ENCODE measurements around the gene PARP3.

The PARP3 gene

DNA sequence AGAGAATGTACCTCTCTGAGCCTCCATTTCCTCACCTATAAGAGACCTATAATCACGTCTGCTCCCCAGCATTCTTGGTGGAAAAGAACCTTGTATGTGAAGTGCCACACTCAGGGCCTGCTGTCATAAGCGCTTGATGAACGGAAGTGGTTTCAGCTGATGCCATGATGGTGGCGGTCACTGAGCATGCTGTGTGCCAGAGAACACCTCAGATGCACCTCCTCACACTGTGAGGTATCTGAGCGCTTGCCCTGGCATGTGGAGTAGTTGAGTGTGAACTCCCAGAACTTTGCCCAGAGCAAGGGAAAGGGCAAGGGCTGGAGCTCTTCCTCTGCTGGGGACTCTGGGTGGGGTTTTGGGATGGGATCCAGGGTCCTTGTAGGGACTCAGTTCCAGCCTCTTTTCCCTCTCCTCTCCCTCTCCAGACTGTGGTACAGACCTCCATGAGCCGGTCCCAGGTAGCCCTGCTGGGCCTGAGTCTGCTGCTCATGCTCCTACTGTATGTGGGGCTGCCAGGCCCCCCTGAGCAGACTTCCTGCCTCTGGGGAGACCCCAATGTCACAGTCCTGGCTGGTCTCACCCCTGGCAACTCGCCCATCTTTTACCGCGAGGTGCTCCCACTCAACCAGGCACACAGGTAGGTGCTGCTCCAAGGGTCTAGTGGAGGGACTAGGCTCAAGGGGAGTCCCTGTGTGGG lies 35.4 kb downstream of the PARP3 start:
- TF ChIP-seq, protein P1, sequence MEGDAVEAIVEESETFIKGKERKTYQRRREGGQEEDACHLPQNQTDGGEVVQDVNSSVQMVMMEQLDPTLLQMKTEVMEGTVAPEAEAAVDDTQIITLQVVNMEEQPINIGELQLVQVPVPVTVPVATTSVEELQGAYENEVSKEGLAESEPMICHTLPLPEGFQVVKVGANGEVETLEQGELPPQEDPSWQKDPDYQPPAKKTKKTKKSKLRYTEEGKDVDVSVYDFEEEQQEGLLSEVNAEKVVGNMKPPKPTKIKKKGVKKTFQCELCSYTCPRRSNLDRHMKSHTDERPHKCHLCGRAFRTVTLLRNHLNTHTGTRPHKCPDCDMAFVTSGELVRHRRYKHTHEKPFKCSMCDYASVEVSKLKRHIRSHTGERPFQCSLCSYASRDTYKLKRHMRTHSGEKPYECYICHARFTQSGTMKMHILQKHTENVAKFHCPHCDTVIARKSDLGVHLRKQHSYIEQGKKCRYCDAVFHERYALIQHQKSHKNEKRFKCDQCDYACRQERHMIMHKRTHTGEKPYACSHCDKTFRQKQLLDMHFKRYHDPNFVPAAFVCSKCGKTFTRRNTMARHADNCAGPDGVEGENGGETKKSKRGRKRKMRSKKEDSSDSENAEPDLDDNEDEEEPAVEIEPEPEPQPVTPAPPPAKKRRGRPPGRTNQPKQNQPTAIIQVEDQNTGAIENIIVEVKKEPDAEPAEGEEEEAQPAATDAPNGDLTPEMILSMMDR (IDR thresholded peaks at IDR 0.05; ENCODE audit: insufficient read depth, missing control alignments) = no peak
- no peak for DNase-seq (ENCODE audit: insufficient read length, low spot score)
- no peak for FAIRE-seq

DNA sequence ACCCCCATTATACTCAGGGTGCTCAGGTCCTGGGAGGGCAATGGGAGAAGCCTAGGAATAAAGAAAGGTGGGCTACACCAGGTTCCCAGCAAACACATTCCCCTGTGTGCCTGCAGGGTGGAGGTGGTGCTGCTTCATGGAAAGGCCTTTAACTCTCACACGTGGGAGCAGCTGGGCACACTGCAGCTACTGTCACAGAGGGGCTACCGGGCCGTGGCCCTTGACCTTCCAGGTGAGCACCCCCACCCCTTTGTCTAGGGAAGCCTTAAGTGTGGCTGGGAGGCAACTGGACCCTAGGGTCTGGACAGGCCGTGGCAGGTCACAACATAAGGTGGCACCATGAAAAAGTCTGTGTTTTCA lies 36.0 kb downstream of the PARP3 start:
- no peak for FAIRE-seq
- DNase-seq (ENCODE audit: insufficient read length, low spot score) = no peak
- TF ChIP-seq, protein P1 (IDR thresholded peaks at IDR 0.05; ENCODE audit: insufficient read depth, missing control alignments) = no peak

DNA sequence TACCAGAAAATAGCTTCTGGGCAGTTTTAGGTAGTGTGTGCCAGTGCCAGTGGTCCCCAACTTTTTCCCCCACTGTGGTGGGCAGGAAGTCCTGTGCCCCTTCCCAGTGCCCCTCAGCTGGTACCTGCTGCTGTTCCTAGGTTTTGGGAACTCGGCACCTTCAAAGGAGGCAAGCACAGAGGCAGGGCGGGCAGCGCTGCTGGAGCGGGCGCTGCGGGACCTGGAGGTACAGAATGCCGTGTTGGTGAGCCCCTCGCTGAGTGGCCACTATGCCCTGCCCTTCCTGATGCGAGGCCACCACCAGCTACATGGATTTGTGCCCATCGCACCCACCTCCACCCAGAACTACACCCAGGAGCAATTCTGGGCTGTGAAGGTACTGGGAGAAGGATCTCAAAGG lies 38.1 kb downstream of the PARP3 start:
- DNase-seq (ENCODE audit: insufficient read length, low spot score) = no peak
- FAIRE-seq = no peak
- TF ChIP-seq, protein P1 (IDR thresholded peaks at IDR 0.05; ENCODE audit: insufficient read depth, missing control alignments) = no peak

DNA sequence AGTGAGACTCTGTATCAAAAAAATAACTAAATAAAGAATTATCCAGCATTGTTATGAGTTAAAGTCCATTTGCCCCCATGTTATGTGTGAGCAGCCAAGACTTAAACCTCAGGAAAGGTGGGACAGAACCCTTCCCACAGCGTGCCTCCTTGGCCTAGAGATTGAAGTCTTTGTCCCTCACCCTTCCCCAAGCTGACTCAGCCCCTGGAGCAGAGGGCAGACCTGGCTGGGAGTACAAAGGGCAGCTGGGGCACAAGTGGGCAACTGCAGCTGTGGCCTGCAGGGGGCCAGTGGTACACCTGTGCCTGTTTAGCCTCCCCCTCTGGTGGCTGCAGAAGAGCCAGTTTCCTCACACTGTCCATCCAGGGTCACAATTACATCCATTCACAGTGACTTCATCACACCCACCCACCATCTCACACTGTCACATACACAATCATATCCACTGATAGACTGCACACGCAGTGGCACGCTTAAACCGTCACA lies 40.2 kb downstream of the PARP3 start:
- DNase-seq (ENCODE audit: insufficient read length, low spot score) = no peak
- TF ChIP-seq, protein P1 (IDR thresholded peaks at IDR 0.05; ENCODE audit: insufficient read depth, missing control alignments) = peak; percentile 24
- no peak for FAIRE-seq

DNA sequence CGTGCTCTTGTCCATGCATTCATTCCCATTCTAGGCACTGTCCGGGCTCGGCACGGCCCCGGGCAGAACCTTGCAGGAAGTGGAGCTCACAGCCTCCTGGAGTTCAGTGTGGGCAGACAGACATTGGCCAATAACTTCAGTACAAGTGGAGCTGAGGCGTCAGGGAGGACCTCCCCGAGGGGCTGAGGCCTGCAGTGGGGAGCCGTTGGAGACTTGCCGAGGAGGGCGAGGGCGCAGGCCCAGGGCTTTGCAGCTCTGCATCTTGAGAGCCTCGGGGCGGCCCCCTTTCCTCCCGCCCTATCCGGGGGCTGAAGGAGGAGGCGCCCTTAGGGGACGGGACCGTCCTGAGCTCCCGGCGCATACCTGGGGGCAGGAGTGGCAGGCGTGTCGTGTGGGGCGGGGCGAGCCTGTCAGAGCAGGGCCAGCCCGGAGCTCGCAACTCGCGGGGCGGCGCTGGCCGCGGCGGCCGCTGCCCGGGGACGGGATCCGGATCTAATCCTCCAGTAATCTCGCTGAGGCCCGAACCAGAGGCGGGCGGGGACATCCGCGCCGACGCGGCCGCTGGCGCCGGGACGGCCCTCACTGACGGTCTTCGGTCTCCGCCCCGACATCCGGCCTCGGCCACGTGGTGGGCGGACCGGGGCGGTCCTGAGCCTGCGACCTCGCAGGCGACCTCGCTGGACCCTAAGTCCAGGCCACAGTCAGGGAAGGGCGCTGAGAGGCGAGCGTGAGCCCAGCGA lies 40.8 kb downstream of the PARP3 start, which contains the start of gene ACY1:
Gene ACY1 (plus strand): TSS at position 698 of the 740 bp plus-strand sequence. CDS start 530 bp downstream, outside the sequence.
- FAIRE-seq (no peak), DNase-seq (ENCODE audit: insufficient read length, low spot score) (peak; percentile 98)
- TF ChIP-seq, protein P1 (IDR thresholded peaks at IDR 0.05; ENCODE audit: insufficient read depth, missing control alignments) = no peak

DNA sequence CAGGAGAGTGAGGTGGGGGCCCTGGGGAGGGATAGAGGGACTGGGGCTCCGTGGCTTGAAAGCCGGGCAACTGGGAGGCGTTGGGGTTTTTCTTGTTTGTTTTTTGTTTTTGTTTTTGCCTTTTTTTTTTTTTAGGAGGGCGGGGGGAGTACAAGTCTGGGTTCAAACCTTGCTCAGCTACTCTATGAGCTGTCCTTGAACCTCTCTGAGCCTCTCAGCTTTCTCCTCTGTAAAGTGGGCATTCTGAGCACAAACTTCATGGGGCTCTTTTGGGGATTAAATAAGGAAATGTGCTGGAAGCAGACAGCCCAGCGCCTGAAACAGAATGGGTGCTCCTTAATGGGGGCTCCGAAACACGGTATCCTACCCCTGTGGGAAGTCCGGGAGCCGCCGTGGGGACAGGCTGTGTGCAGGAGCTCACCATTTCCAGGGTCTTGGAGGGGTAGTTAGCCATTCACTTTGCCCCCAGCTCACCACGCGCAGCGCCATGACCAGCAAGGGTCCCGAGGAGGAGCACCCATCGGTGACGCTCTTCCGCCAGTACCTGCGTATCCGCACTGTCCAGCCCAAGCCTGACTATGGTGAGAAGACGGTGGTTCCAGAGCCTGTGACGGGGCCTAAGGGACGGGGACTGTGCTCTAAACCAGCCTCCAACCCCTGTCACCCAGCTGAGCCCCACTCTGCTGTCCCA lies 41.6 kb downstream of the PARP3 start:
- DNase-seq (ENCODE audit: insufficient read length, low spot score) (no peak), FAIRE-seq (no peak)
- TF ChIP-seq, protein P1 (IDR thresholded peaks at IDR 0.05; ENCODE audit: insufficient read depth, missing control alignments) = no peak

Measured in D721Med (cell line).